ENCODE measurements around the gene ARHGEF28.

Gene ARHGEF28

DNA sequence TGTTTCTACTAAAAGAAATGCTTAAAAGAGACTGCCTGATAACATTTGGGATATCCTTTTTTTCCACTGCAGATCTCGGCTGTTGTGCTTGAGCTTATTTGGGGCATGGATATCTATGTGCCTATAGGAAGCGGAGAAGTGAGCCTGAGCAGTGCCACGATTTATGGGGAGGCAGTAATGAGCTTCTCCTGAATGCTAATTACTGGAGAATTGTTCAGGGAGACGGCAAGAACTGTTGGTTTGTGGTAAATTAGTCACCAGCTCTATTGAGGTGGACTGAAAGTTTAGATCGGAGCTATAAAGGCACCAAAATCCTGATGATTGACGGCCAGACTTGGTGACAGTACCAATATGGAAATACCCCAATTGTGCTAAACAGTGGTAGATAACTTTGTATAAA lies 186.5 kb downstream of the ARHGEF28 start:
- in situ Hi-C loops (cut with MboI; ENCODE audit: low sequenced_read_pairs, unreplicated experiment), result no loop called here
- TF ChIP-seq, protein P1, sequence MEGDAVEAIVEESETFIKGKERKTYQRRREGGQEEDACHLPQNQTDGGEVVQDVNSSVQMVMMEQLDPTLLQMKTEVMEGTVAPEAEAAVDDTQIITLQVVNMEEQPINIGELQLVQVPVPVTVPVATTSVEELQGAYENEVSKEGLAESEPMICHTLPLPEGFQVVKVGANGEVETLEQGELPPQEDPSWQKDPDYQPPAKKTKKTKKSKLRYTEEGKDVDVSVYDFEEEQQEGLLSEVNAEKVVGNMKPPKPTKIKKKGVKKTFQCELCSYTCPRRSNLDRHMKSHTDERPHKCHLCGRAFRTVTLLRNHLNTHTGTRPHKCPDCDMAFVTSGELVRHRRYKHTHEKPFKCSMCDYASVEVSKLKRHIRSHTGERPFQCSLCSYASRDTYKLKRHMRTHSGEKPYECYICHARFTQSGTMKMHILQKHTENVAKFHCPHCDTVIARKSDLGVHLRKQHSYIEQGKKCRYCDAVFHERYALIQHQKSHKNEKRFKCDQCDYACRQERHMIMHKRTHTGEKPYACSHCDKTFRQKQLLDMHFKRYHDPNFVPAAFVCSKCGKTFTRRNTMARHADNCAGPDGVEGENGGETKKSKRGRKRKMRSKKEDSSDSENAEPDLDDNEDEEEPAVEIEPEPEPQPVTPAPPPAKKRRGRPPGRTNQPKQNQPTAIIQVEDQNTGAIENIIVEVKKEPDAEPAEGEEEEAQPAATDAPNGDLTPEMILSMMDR (IDR thresholded peaks at IDR 0.05; ENCODE audit: borderline replicate concordance, control extremely low read depth, extremely low read depth, insufficient read depth, missing control alignments), result no peak

DNA sequence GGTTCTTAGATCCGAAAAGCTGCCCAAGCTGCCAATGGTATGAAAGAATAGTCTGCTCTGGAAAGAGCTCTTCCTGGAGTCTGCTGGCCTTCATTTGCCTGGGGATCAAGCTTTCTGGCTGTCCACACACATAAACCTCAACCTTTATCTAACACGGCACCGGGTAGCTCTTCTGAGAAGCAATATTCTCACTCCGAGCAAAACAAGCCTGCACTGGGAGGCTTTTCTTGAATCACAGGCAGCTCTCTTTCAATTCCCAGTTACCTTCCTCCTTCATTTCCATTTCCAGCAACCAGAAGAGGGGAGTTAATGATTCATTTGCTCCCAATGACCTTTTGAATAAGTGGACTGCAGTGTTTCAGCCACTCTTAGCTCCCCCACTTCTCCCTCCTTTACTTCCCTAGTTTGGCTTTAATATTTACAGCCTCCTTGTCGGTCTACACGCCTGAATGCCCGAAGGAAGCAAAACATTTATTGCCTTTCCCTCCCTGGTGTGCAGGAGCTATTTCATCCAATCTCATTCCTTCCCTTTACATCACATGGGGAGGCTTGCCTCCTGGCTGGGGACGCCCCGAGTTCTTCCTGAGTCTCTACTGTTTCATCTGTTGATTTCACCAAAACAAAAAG lies 187.1 kb downstream of the ARHGEF28 start:
- TF ChIP-seq, protein P1 (IDR thresholded peaks at IDR 0.05; ENCODE audit: borderline replicate concordance, control extremely low read depth, extremely low read depth, insufficient read depth, missing control alignments), result no peak
- in situ Hi-C loops (cut with MboI; ENCODE audit: low sequenced_read_pairs, unreplicated experiment), result no loop called here
- no peak for DNase-seq (ENCODE audit: low spot score)

More for the DNA sequence above, 186.5 kb downstream of the ARHGEF28 start:
- DNase-seq (ENCODE audit: low spot score), result no peak

DNA sequence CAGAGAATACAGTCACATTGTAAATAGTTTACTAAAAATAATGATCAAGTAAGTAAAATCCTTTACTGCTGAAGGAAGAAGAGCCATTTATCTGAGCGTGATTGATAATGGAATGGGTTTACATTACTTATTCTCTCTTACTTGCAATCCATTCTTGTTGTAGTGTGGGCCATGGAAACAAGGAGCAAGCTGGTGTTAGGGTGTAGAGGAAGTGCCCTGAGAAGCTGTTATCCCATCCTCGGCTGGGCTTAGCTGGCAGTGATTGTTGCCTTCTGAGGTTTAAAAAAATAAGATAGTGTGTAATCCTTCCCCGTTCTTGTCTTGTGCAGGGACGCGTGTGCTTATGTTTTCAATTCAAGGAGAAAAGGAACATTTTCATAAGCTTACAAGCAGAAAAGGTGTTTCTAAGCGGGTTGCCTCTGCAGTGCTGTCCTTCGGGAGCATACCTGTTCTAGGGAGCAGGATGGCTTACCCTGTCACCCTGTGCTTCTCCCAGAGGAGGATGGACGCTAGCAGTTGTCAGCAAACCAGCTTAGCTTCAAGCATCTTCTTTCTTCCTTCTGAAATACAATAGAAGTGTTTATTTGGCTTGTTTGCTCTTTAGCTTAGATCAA lies 188.3 kb downstream of the ARHGEF28 start:
- TF ChIP-seq, protein P1 (IDR thresholded peaks at IDR 0.05; ENCODE audit: borderline replicate concordance, control extremely low read depth, extremely low read depth, insufficient read depth, missing control alignments), result no peak
- in situ Hi-C loops (cut with MboI; ENCODE audit: low sequenced_read_pairs, unreplicated experiment), result no loop called here
- no peak for DNase-seq (ENCODE audit: low spot score)

DNA sequence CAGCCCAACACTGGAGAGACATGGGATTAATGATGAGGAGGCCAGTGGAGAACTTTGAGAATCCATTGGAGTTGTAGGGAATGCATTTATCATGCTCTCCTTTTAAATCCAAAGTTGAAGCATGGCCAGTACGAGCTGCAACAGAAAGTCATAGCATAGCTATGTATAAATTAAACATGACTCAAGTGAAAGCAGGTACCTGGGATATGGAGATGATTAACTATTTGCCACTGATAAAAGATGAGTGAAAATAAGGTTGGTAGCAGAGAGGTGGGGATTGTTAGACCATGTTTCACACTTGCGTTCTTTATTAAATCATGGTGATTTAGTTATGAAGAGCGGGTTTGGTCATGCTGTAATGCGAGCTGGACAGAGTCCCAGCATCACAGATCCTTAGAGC lies 189.6 kb downstream of the ARHGEF28 start:
- no peak for DNase-seq (ENCODE audit: low spot score)
- in situ Hi-C loops (cut with MboI; ENCODE audit: low sequenced_read_pairs, unreplicated experiment), result no loop called here
- TF ChIP-seq, protein P1 (IDR thresholded peaks at IDR 0.05; ENCODE audit: borderline replicate concordance, control extremely low read depth, extremely low read depth, insufficient read depth, missing control alignments), result no peak

DNA sequence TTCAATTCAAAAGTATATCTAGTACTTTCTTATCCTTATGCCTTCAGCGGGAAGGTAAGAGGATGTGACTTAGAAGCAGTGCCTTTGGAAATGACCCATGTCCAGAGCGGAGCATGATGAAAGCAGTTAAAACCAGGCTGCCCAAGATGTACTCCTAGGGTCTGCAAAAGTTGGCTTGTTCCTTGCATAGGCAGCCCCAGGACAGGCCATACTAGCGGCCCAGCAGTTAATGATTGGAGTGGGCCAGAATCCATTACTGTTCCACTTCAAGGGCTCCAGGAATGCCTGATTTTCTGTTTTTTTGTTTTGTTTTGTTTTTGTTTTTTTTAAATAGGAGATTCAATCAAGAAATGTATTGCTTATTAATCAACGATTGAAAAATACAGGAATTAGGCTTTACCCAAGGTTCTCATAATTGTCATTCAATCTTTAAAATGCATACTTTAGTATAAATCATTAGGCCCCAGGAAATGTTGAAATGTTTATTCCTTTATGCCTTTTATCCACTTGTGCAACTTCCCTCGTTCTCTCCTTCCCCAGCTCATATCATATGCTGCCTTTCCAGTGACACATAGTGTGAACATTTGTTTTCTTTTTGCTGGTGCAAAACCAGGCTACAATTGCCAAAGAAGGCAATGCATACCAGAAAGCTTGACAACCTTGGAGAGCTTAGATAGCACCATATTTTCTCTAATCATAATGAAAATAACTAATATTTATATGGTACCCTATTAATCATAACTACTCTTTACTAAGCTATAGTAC lies 190.8 kb downstream of the ARHGEF28 start:
- TF ChIP-seq, protein P1 (IDR thresholded peaks at IDR 0.05; ENCODE audit: borderline replicate concordance, control extremely low read depth, extremely low read depth, insufficient read depth, missing control alignments), result no peak
- in situ Hi-C loops (cut with MboI; ENCODE audit: low sequenced_read_pairs, unreplicated experiment), result no loop called here
- DNase-seq (ENCODE audit: low spot score), result no peak

DNA sequence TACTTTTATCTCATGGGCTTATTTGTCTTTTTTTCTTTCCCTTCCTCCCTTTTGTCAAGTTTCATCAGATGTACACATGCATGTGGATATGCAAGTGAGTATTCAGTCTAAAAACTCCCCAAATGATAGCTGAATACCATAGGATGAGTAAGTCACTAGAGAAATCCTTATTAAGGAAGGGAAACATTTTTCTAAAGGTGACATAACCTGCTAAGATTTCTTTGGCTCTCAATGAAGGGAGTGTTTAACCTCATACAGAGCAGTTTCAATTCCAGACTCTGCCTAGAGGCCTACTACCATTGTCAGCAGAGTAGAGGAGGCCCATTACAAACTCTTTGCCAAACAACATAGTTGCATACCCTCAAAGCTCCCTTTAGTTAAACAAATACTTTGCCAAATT lies 192.4 kb downstream of the ARHGEF28 start:
- DNase-seq (ENCODE audit: low spot score), result no peak
- in situ Hi-C loops (cut with MboI; ENCODE audit: low sequenced_read_pairs, unreplicated experiment), result no loop called here
- TF ChIP-seq, protein P1 (IDR thresholded peaks at IDR 0.05; ENCODE audit: borderline replicate concordance, control extremely low read depth, extremely low read depth, insufficient read depth, missing control alignments), result no peak
